Measurements from ENCODE around the gene NLRP9.
"Not testable (repeated sequence)": the region's sequence is repeated elsewhere in the genome, so short reads cannot be mapped to it uniquely, and the experiment has no call there.

Gene NLRP9

GRCh38 chr19:55738302-55738701, at the start of gene NLRP9:
TSS of gene NLRP9 (minus strand) at chr19:55738402. CDS start at chr19:55738374, 28 bp downstream.
- DNase-seq (ENCODE audit: low read depth, low spot score): no peak

GRCh38 chr19:55781112-55781511, 42.9 kb upstream of the NLRP9 start:
- H3K27ac ChIP-seq: no peak overlapping the region
- no peak for DNase-seq (ENCODE audit: low read depth, low spot score)

More at GRCh38 chr19:55738302-55738701, at the start of gene NLRP9:
- H3K27ac ChIP-seq: no peak within 1 kb of the TSS

GRCh38 chr19:55778331-55778730, 40.1 kb upstream of the NLRP9 start:
- H3K27ac ChIP-seq: no peak overlapping the region
- DNase-seq (ENCODE audit: low read depth, low spot score): no peak

GRCh38 chr19:55777528-55777927, 39.3 kb upstream of the NLRP9 start:
- H3K27ac ChIP-seq: no peak overlapping the region
- DNase-seq (ENCODE audit: low read depth, low spot score): no peak

GRCh38 chr19:55769632-55770031, 31.4 kb upstream of the NLRP9 start:
- DNase-seq (ENCODE audit: low read depth, low spot score); H3K27ac ChIP-seq: not testable (repeated sequence)

GRCh38 chr19:55768818-55769217, 30.6 kb upstream of the NLRP9 start, which contains the start of gene RFPL4AL1:
TSS of gene RFPL4AL1 (plus strand) at chr19:55769118. CDS start at chr19:55771805, 2,687 bp downstream.
- not testable (repeated sequence) for DNase-seq (ENCODE audit: low read depth, low spot score); H3K27ac ChIP-seq

- H3K27ac ChIP-seq: no peak overlapping the region
- DNase-seq (ENCODE audit: low read depth, low spot score): no peak
Measured at GRCh38 chr19:55766466-55766865, 28.3 kb upstream of the NLRP9 start.

GRCh38 chr19:55758797-55759196, 20.6 kb upstream of the NLRP9 start, which contains the start of gene RFPL4A:
TSS of gene RFPL4A (plus strand) at chr19:55759097. CDS start at chr19:55761801, 2,704 bp downstream.
- DNase-seq (ENCODE audit: low read depth, low spot score); H3K27ac ChIP-seq: not testable (repeated sequence)

- DNase-seq (ENCODE audit: low read depth, low spot score); H3K27ac ChIP-seq: not testable (repeated sequence)
Measured at GRCh38 chr19:55756808-55757207, 18.6 kb upstream of the NLRP9 start.

GRCh38 chr19:55753401-55753800, 15.2 kb upstream of the NLRP9 start:
- no peak for DNase-seq (ENCODE audit: low read depth, low spot score)
- H3K27ac ChIP-seq: no peak overlapping the region

- no peak overlapping the region for H3K27ac ChIP-seq
- DNase-seq (ENCODE audit: low read depth, low spot score): no peak
Measured at GRCh38 chr19:55750715-55751114, 12.5 kb upstream of the NLRP9 start.

- H3K27ac ChIP-seq; DNase-seq (ENCODE audit: low read depth, low spot score): not testable (repeated sequence)
Measured at GRCh38 chr19:55730378-55730777, 7.8 kb downstream of the NLRP9 start.

- H3K27ac ChIP-seq: no peak overlapping the region
- no peak for DNase-seq (ENCODE audit: low read depth, low spot score)
Measured at GRCh38 chr19:55723491-55723890, 14.7 kb downstream of the NLRP9 start.

GRCh38 chr19:55720801-55721200, 17.4 kb downstream of the NLRP9 start:
- no peak overlapping the region for H3K27ac ChIP-seq
- no peak for DNase-seq (ENCODE audit: low read depth, low spot score)

- no peak overlapping the region for H3K27ac ChIP-seq
- no peak for DNase-seq (ENCODE audit: low read depth, low spot score)
Measured at GRCh38 chr19:55720214-55720746, 17.9 kb downstream of the NLRP9 start.

- H3K27ac ChIP-seq; DNase-seq (ENCODE audit: low read depth, low spot score): not testable (repeated sequence)
Measured at GRCh38 chr19:55717879-55718711, 20.1 kb downstream of the NLRP9 start.

- no peak for DNase-seq (ENCODE audit: low read depth, low spot score)
- no peak overlapping the region for H3K27ac ChIP-seq
Measured at GRCh38 chr19:55717251-55717650, 21.0 kb downstream of the NLRP9 start.

- no peak overlapping the region for H3K27ac ChIP-seq
- DNase-seq (ENCODE audit: low read depth, low spot score): no peak
Measured at GRCh38 chr19:55716531-55716930, 21.7 kb downstream of the NLRP9 start.

- H3K27ac ChIP-seq: no peak overlapping the region
Measured at GRCh38 chr19:55712804-55713631, 25.2 kb downstream of the NLRP9 start.

GRCh38 chr19:55711719-55712118, 26.5 kb downstream of the NLRP9 start:
- DNase-seq (ENCODE audit: low read depth, low spot score): no peak
- H3K27ac ChIP-seq: no peak overlapping the region

More at GRCh38 chr19:55712804-55713631, 25.2 kb downstream of the NLRP9 start:
- no peak for DNase-seq (ENCODE audit: low read depth, low spot score)

- no peak for DNase-seq (ENCODE audit: low read depth, low spot score)
- H3K27ac ChIP-seq: no peak overlapping the region
Measured at GRCh38 chr19:55705972-55706371, 32.2 kb downstream of the NLRP9 start.
